ENCODE measurements around the gene GRAMD2A.

DNA sequence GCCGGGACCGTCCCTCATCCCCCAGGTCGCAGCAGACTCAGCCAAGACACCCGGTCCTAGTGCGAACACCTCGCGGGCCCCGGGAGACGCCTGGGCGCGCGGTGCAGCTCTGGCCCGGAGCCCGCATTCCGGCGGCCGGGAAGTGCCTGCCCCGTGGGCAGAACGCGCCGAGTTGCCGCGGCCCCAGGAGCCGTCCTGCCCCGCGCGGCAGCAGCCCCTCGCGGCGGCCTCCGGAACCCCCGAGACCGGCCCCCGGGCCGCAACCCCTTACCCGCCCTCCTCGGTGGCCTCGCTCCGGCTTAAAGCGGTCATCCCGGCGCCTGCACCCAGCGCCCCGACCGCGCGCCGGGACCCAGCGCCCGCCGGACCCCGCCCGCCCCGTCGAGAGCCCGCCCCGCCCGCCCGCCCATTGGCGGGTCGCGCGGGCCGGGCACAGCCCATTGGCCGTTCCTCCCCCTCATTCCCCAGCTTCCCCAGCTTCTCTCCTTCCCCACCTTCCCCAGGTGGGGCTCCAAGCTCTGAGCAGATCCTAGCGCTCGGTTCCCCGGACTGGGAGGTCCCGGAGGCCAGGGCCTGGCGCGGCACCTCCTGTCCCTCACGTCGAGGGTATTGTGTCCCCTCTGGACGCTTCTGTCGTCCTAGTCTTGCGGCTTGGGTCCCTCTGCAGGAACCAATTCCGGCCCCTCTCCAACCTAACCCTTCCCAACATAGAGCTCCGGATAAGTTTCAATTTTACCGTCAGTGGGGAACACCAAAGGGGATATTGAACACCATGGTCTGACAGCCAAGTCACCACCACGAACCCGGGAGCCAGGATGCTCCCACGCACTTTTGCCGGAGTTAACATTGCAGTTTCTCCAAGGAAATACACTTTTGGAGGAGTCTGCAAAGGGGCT lies at the start of gene GRAMD2A:
- TF ChIP-seq POLR2A (IDR thresholded peaks at IDR 0.05) = no peak
- TF ChIP-seq, protein P1, sequence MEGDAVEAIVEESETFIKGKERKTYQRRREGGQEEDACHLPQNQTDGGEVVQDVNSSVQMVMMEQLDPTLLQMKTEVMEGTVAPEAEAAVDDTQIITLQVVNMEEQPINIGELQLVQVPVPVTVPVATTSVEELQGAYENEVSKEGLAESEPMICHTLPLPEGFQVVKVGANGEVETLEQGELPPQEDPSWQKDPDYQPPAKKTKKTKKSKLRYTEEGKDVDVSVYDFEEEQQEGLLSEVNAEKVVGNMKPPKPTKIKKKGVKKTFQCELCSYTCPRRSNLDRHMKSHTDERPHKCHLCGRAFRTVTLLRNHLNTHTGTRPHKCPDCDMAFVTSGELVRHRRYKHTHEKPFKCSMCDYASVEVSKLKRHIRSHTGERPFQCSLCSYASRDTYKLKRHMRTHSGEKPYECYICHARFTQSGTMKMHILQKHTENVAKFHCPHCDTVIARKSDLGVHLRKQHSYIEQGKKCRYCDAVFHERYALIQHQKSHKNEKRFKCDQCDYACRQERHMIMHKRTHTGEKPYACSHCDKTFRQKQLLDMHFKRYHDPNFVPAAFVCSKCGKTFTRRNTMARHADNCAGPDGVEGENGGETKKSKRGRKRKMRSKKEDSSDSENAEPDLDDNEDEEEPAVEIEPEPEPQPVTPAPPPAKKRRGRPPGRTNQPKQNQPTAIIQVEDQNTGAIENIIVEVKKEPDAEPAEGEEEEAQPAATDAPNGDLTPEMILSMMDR (IDR thresholded peaks at IDR 0.05) = no peak
- no peak for TF ChIP-seq EP300 (IDR thresholded peaks at IDR 0.05)
- no peak for TF ChIP-seq POLR2AphosphoS5 (IDR thresholded peaks at IDR 0.05)
